HUES6 (cell line): Measurements from ENCODE around the gene SPACA4.
"Not testable (repeated sequence)": the region's sequence is repeated elsewhere in the genome, so short reads cannot be mapped to it uniquely, and the experiment has no call there.

ENCODE experiments used
- H3K27ac ChIP-seq: 2 replicates; pipeline ENCODE4 v1.7.0; 2013; ENCODE audit warnings: low read depth, mild to moderate bottlenecking, low read length, inconsistent platforms
- H3K27me3 ChIP-seq: 2 replicates; pipeline ENCODE4 v1.6.1; 2013; ENCODE audit warnings: low read length; ENCODE audit not compliant: control insufficient read depth, insufficient read depth
- H3K36me3 ChIP-seq: 2 replicates; pipeline ENCODE4 v1.6.1; 2013; ENCODE audit warnings: low read length; ENCODE audit not compliant: control insufficient read depth, insufficient read depth
- H3K4me1 ChIP-seq: 2 replicates; pipeline ENCODE4 v1.6.1; 2013; ENCODE audit warnings: low read length; ENCODE audit not compliant: control insufficient read depth, insufficient read depth
- H3K4me3 ChIP-seq: 2 replicates; pipeline ENCODE4 v1.5.1; 2013; ENCODE audit warnings: low read depth, low read length
- H3K9ac ChIP-seq: one replicate; pipeline ENCODE4 v1.6.1; 2013; ENCODE audit warnings: mild to moderate bottlenecking, low read length
- H3K9me3 ChIP-seq: 2 replicates; pipeline ENCODE4 v1.6.1; 2013; ENCODE audit warnings: low read depth, low read length; ENCODE audit not compliant: control insufficient read depth, insufficient read depth

SPACA4 gene

GRCh38 chr19:48575931-48576622 lies 30.5 kb upstream of the SPACA4 start:
- no peaks in the 10 kb centered on the region for H3K27me3 ChIP-seq
- H3K4me1 ChIP-seq, result peaks cover 16% of the 10 kb centered on the region
- H3K4me3 ChIP-seq, result no peak overlapping the region
- H3K9me3 ChIP-seq, result no peaks in the 10 kb centered on the region
- H3K27ac ChIP-seq, result no peak overlapping the region
- no peak overlapping the region for H3K9ac ChIP-seq
- H3K36me3 ChIP-seq, result no peaks in the 10 kb centered on the region

- H3K4me3 ChIP-seq, H3K9ac ChIP-seq: not testable (repeated sequence)
These were observed 28.6 kb upstream of the SPACA4 start for GRCh38 chr19:48577908-48578307.

GRCh38 chr19:48578891-48579290 lies 27.7 kb upstream of the SPACA4 start:
- Histone ChIP-seq H3K36me3 (no peaks in the 10 kb centered on the region), H3K4me3 (no peak overlapping the region), H3K4me1 (peaks cover 1% of the 10 kb centered on the region; the same call in 1 of the 2 replicates), H3K9ac (no peak overlapping the region), H3K9me3 (no peaks in the 10 kb centered on the region), H3K27ac (no peak overlapping the region), H3K27me3 (no peaks in the 10 kb centered on the region)

More at GRCh38 chr19:48577908-48578307, 28.6 kb upstream of the SPACA4 start:
- peaks cover 11% of the 10 kb centered on the region for H3K4me1 ChIP-seq
- H3K27ac ChIP-seq, H3K27me3 ChIP-seq, H3K36me3 ChIP-seq, H3K9me3 ChIP-seq: not testable (repeated sequence)

- H3K4me1 ChIP-seq, result no peaks in the 10 kb centered on the region
- H3K9me3 ChIP-seq, result no peaks in the 10 kb centered on the region
- no peaks in the 10 kb centered on the region for H3K27me3 ChIP-seq
- H3K36me3 ChIP-seq, result no peaks in the 10 kb centered on the region
- no peak overlapping the region for H3K9ac ChIP-seq
- no peak overlapping the region for H3K4me3 ChIP-seq
- no peak overlapping the region for H3K27ac ChIP-seq
These were observed 24.4 kb upstream of the SPACA4 start for GRCh38 chr19:48582168-48582567.

GRCh38 chr19:48587387-48587786 lies 19.2 kb upstream of the SPACA4 start:
- Histone ChIP-seq H3K4me1 (peaks cover 6% of the 10 kb centered on the region; the same call in 1 of the 2 replicates), H3K9me3 (no peaks in the 10 kb centered on the region), H3K27ac (no peak overlapping the region), H3K27me3 (no peaks in the 10 kb centered on the region), H3K9ac (no peak overlapping the region), H3K4me3 (no peak overlapping the region), H3K36me3 (no peaks in the 10 kb centered on the region)

GRCh38 chr19:48588670-48589401 lies 17.7 kb upstream of the SPACA4 start:
- Histone ChIP-seq H3K4me3 (peak overlapping the region; percentile 67), H3K4me1 (peaks cover 6% of the 10 kb centered on the region; the same call in 1 of the 2 replicates), H3K9ac (no peak overlapping the region), H3K36me3 (no peaks in the 10 kb centered on the region), H3K9me3 (no peaks in the 10 kb centered on the region), H3K27ac (no peak overlapping the region), H3K27me3 (no peaks in the 10 kb centered on the region)

GRCh38 chr19:48591021-48591420 lies 15.5 kb upstream of the SPACA4 start:
- Histone ChIP-seq H3K4me1 (peaks cover 6% of the 10 kb centered on the region; the same call in 1 of the 2 replicates), H3K27me3 (no peaks in the 10 kb centered on the region), H3K27ac (no peak overlapping the region), H3K9ac (no peak overlapping the region), H3K36me3 (no peaks in the 10 kb centered on the region), H3K4me3 (no peak overlapping the region), H3K9me3 (no peaks in the 10 kb centered on the region)

GRCh38 chr19:48595171-48595570 lies 11.4 kb upstream of the SPACA4 start:
- Histone ChIP-seq H3K9me3 (no peaks in the 10 kb centered on the region), H3K4me3 (no peak overlapping the region), H3K27me3 (no peaks in the 10 kb centered on the region), H3K27ac (no peak overlapping the region), H3K36me3 (no peaks in the 10 kb centered on the region), H3K4me1 (no peaks in the 10 kb centered on the region), H3K9ac (no peak overlapping the region)

GRCh38 chr19:48595833-48596232 lies 10.7 kb upstream of the SPACA4 start:
- H3K9ac ChIP-seq, result no peak overlapping the region
- H3K27me3 ChIP-seq, result no peaks in the 10 kb centered on the region
- no peak overlapping the region for H3K27ac ChIP-seq
- H3K36me3 ChIP-seq, result no peaks in the 10 kb centered on the region
- no peaks in the 10 kb centered on the region for H3K9me3 ChIP-seq
- no peak overlapping the region for H3K4me3 ChIP-seq
- H3K4me1 ChIP-seq, result no peaks in the 10 kb centered on the region

- Histone ChIP-seq H3K27me3 (no peaks in the 10 kb centered on the region), H3K27ac (no peak overlapping the region), H3K4me1 (no peaks in the 10 kb centered on the region), H3K36me3 (no peaks in the 10 kb centered on the region), H3K9ac (no peak overlapping the region), H3K4me3 (no peak overlapping the region), H3K9me3 (no peaks in the 10 kb centered on the region)
These were observed 10.3 kb upstream of the SPACA4 start for GRCh38 chr19:48596237-48596636.

- Histone ChIP-seq H3K9ac (no peak overlapping the region), H3K9me3 (no peaks in the 10 kb centered on the region), H3K36me3 (no peaks in the 10 kb centered on the region), H3K27ac (no peak overlapping the region), H3K27me3 (no peaks in the 10 kb centered on the region), H3K4me1 (no peaks in the 10 kb centered on the region), H3K4me3 (no peak overlapping the region)
These were observed 9.7 kb upstream of the SPACA4 start for GRCh38 chr19:48596679-48597465.
